ENCODE results near the gene TSPAN18.
A peak's percentile ranks its signal among the peaks of the same experiment; 100 is the strongest.

Gene TSPAN18

DNA sequence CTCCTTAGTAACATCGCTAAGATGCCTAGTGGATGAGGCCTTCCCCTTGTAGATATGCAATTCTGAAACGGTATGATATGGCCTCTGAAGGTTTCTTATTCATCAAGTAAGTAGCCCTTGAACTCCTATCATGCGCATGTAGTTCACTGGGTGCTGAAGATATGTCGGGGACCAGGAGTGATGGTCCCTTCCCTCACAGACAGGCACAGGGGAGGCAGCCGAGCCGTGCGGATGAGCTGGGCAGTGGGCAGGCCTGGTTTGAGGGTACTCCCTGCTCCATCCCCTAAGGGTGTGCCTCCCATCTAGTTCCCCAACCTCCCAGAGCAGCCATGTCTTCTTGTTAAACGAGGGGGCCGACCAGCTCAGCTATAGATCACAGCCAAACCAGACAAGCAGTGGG is 183.8 kb downstream of the TSPAN18 start:
- TF ChIP-seq, protein P1, sequence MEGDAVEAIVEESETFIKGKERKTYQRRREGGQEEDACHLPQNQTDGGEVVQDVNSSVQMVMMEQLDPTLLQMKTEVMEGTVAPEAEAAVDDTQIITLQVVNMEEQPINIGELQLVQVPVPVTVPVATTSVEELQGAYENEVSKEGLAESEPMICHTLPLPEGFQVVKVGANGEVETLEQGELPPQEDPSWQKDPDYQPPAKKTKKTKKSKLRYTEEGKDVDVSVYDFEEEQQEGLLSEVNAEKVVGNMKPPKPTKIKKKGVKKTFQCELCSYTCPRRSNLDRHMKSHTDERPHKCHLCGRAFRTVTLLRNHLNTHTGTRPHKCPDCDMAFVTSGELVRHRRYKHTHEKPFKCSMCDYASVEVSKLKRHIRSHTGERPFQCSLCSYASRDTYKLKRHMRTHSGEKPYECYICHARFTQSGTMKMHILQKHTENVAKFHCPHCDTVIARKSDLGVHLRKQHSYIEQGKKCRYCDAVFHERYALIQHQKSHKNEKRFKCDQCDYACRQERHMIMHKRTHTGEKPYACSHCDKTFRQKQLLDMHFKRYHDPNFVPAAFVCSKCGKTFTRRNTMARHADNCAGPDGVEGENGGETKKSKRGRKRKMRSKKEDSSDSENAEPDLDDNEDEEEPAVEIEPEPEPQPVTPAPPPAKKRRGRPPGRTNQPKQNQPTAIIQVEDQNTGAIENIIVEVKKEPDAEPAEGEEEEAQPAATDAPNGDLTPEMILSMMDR (IDR thresholded peaks at IDR 0.05; ENCODE audit: low read depth, low read length): no peak
- in situ Hi-C loops (cut with HindIII; ENCODE audit: low sequenced_read_pairs): no loop called here
- no peak for DNase-seq (ENCODE audit: low read depth, low spot score)
- no peak overlapping the region for H3K4me3 ChIP-seq (ENCODE audit: low read depth, low read length)

DNA sequence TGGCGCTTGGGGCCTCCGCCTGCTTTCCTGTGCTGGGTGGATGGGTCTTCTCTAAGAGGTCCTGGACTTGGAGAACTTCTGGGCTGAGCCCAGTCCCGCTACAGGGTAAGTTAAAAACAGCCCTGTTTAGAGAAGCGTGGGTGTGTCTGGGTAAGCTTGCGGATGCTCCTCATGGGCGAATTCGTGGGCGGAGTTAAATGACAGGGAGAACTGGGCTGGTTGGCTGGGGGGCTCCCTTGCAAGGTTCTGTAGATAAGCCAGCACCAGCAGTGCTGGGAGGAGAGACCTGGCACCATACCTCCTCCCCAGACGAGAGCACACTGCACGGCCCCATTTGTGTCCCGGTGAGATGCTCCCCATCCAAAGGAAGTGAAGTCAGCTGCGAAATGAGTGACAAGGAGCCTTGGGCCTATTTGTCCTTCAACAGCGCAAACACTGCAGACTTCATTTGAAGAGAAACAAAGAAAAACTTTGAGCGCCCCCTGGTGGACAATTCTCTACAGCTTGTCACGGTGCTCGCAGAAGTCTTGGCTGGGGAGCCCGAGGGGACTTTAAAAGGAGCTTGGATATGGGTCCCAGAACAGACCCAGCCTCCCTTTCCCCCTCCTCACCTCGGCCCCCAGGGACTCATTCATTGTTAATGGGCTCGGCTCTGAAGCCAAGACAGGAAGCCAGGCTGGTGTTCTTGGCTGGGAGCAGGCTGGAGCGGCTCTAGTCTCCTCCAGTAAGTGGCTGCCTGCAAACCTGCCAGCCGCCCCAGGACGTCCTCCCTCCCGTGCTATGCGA is 184.5 kb downstream of the TSPAN18 start:
- in situ Hi-C loops (cut with HindIII; ENCODE audit: low sequenced_read_pairs): no loop called here
- TF ChIP-seq, protein P1 (IDR thresholded peaks at IDR 0.05; ENCODE audit: low read depth, low read length): peak; percentile 76
- peak; percentile 80 for DNase-seq (ENCODE audit: low read depth, low spot score)
- H3K4me3 ChIP-seq (ENCODE audit: low read depth, low read length): no peak overlapping the region

DNA sequence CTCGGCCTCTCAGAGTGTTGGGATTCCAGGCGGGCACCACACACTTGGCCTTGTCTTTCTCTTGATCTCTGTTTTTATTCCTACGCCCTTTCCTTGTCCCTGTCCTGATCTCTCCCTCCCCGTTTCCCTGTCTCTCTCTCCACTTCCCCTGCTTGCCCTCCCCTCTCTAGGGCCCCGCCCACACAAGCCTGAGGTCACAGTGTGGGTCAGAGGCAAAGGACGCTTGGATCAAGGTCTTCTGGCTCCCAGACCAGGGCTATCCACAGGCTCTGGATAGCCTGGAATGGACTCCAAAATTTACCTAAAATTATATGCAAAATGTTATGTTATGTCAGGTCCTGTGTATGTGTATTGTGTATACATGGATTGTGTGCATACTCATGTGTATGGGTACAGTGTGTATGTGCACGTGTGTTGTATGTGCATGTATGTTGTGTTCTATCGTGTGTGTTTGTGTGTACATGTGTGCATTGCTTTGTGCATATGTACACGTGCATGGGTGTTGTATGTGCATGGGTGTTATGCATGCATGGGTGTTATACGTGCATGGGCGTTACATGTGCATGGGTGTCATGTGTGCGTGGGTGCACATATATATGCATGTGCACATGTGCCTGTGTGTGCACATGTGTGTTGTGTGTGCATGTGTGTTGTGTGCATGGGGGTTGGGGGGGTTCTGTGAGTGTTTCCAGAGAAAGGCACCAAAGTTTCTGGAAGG is 185.7 kb downstream of the TSPAN18 start:
- TF ChIP-seq, protein P1 (IDR thresholded peaks at IDR 0.05; ENCODE audit: low read depth, low read length): no peak

DNA sequence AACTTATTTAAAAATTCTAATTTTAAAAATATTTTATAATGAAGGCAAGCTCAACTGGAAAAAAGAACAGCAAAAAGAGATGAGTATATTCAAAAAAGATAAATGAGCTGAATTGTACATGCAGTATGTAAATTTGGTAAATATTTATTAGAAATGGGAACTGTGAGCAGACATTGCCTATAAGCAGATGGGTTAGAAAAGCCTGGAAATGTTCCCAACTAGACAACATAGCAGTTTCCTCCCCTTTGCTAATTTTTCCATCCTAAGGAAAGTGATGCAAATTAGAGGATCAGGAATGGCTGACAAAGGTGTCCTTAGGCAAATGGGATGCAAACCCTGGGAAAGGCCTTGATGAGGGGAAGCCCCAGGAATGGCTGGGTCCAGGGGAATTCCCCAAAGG is 186.7 kb downstream of the TSPAN18 start:
- in situ Hi-C loops (cut with HindIII; ENCODE audit: low sequenced_read_pairs): no loop called here
- TF ChIP-seq, protein P1 (IDR thresholded peaks at IDR 0.05; ENCODE audit: low read depth, low read length): no peak
- H3K4me3 ChIP-seq (ENCODE audit: low read depth, low read length): no peak overlapping the region
- DNase-seq (ENCODE audit: low read depth, low spot score): no peak

More for the DNA sequence above, 185.7 kb downstream of the TSPAN18 start:
- in situ Hi-C loops (cut with HindIII; ENCODE audit: low sequenced_read_pairs): no loop called here
- DNase-seq (ENCODE audit: low read depth, low spot score): no peak
- H3K4me3 ChIP-seq (ENCODE audit: low read depth, low read length): no peak overlapping the region

DNA sequence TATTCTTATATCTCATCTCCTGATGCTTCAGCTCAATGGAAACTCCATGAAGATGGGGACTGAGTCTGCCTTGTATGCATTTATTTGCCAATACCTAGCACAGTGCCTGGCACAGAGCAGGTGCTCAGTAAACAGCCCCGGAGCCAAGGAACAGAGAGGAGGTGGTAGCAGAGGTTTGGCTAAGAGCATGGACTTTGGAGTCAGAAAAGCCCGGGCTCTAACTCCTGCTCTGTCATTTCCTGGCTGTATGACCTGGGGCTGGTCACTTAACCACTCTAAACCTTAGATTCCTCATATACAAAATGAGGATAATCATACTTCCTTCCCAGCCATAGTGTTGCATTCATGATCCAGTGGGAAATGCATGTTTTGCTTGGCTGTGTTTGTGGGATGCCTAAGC is 187.3 kb downstream of the TSPAN18 start:
- TF ChIP-seq, protein P1 (IDR thresholded peaks at IDR 0.05; ENCODE audit: low read depth, low read length): no peak
- no peak for DNase-seq (ENCODE audit: low read depth, low spot score)
- in situ Hi-C loops (cut with HindIII; ENCODE audit: low sequenced_read_pairs): no loop called here
- no peak overlapping the region for H3K4me3 ChIP-seq (ENCODE audit: low read depth, low read length)

DNA sequence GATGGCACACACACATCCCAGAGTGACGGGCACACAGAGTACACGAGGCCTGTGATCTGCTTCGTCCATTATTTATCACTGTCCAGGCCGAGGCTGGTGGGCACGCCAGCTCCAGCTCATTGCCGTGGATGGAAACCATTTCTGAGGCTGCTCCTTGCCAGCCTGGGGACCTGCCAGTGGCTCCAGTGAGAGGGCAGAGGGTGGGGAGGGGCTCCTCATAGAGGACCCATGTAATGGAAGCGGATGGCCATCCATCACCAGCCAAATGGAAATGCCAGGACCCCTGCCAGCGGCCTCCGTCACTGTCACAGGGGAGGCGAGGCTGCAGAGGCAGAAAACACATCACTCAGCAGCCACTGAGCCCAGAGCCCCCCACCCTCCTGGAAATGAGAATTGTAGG is 188.2 kb downstream of the TSPAN18 start:
- in situ Hi-C loops (cut with HindIII; ENCODE audit: low sequenced_read_pairs): no loop called here
- TF ChIP-seq, protein P1 (IDR thresholded peaks at IDR 0.05; ENCODE audit: low read depth, low read length): no peak
- no peak for DNase-seq (ENCODE audit: low read depth, low spot score)
- H3K4me3 ChIP-seq (ENCODE audit: low read depth, low read length): no peak overlapping the region
